CD4-positive, alpha-beta memory T cell (primary cell): ENCODE results near the gene TMEM203. TPM values are rescaled to one million over a fixed set of nuclear protein-coding genes. Genes with fewer than 3 reads are reported as not detected.

Experiments used
- CTCF ChIA-PET: fragments of 350-600 bp; sonication (Branson Sonifier 250); formaldehyde crosslinking; loops from one replicate; lab custom pipeline; 2021; ENCODE audit warnings: inconsistent platforms; ENCODE audit not compliant: partially characterized antibody; lab: Charles Lee
- POLR2A ChIA-PET: fragments of 350-600 bp; sonication (Branson Sonifier 250); formaldehyde crosslinking; loops from one replicate; lab custom pipeline; 2021; ENCODE audit not compliant: partially characterized antibody; lab: Charles Lee
- DNase-seq, 5 donors: peaks; one replicate each; pipeline versions ENCODE4 v3.0.0 to v3.0.0-alpha.2; 2020 to 2022; ENCODE audit warnings: mixed read lengths in 1 of 5
- H3K27ac ChIP-seq: one replicate; pipeline ENCODE4 v1.7.0; 2013; ENCODE audit warnings: low read depth, low read length
- H3K27me3 ChIP-seq: 2 replicates; pipeline ENCODE4 v1.7.0; 2013; ENCODE audit warnings: mild to moderate bottlenecking, low read length, moderate library complexity; ENCODE audit not compliant: insufficient read depth
- H3K36me3 ChIP-seq: 2 replicates; pipeline ENCODE4 v1.7.0; 2013; ENCODE audit warnings: mild to moderate bottlenecking, low read length, moderate library complexity; ENCODE audit not compliant: insufficient read depth
- H3K4me1 ChIP-seq: 2 replicates; pipeline ENCODE4 v1.7.0; 2013; ENCODE audit warnings: mild to moderate bottlenecking, low read length, moderate library complexity; ENCODE audit not compliant: insufficient read depth
- H3K4me3 ChIP-seq, 2 donors: one replicate each; pipeline ENCODE4 v1.7.0; 2013; ENCODE audit warnings: low read length in 2 of 2, mild to moderate bottlenecking in 1 of 2
- H3K9me3 ChIP-seq, 2 donors: one replicate each; pipeline ENCODE4 v1.7.0; 2013; ENCODE audit warnings: low read length in 2 of 2, control low read depth in 1 of 2; ENCODE audit not compliant: control insufficient read depth in 1 of 2
- H3K27ac Mint-ChIP-seq, 7 donors: one replicate each; pipeline ENCODE4 v1.8.0; 2020 to 2021; ENCODE audit warnings: mixed read lengths in 7 of 7, mild to moderate bottlenecking in 6 of 7, inconsistent platforms in 3 of 7, moderate library complexity in 3 of 7
- H3K27me3 Mint-ChIP-seq, 2 donors: one replicate each; pipeline ENCODE4 v1.8.0; 2020 to 2021; ENCODE audit warnings: mixed read lengths in 2 of 2
- H3K36me3 Mint-ChIP-seq, 2 donors: one replicate each; pipeline ENCODE4 v1.8.0; 2020 to 2021; ENCODE audit warnings: mixed read lengths in 2 of 2, inconsistent platforms in 1 of 2, mild to moderate bottlenecking in 1 of 2
- H3K4me1 Mint-ChIP-seq, 4 donors: one replicate each; pipeline ENCODE4 v1.8.0; 2020 to 2021; ENCODE audit warnings: mixed read lengths in 4 of 4, mild to moderate bottlenecking in 1 of 4
- H3K4me3 Mint-ChIP-seq, 8 donors: one replicate each; pipeline ENCODE4 v1.8.0; 2020 to 2021; ENCODE audit warnings: mixed read lengths in 8 of 8, mild to moderate bottlenecking in 7 of 8, moderate library complexity in 6 of 8, inconsistent platforms in 3 of 8
- H3K9me3 Mint-ChIP-seq, 8 donors: one replicate each; pipeline ENCODE4 v1.8.0; 2020 to 2021; ENCODE audit warnings: mixed read lengths in 8 of 8, mild to moderate bottlenecking in 5 of 8, inconsistent platforms in 3 of 8, moderate library complexity in 1 of 8
- intact Hi-C: fragments of 100-400 bp; cut with micrococcal nuclease; formaldehyde crosslinking; loops from one replicate; pipeline ENCODE4 v1.15.1; 2023
- polyA plus RNA-seq, 2 donors: library from polyadenylated mRNA; unstranded; fragments of 300-500 nt; fragmentation: Illumina TruSeq; gene quantifications; one replicate each; pipeline ENCODE4 v1.2.3, GENCODE V29; 2021
- total RNA-seq, 2 experiments: library from RNA; stranded (reverse); gene quantifications; one replicate each; pipeline ENCODE4 v1.2.3, GENCODE V29; 2021

The TMEM203 gene
- total and polyA plus RNA-seq, 4 experiments from 2014 or later = 39.5 to 170 (median 86.0) TPM

- H3K27me3 ChIP-seq = no peaks in the 10 kb centered on the region
- H3K9me3 ChIP-seq = no peaks in the 10 kb centered on the region
- ChIA-PET POLR2A (interaction anchor here (1.4 to 11.9 kb wide), 6 partner anchors 16 to 120 kb away, joined by 4 to 169 read pairs (median 8); partner anchors contain the start of genes ANAPC2, MAN1B1, NELFB and RNF208), CTCF (interaction anchor here (1.1 to 1.5 kb wide), 2 partner anchors 17 to 20 kb away, joined by 4 to 5 read pairs; partner anchors contain the start of gene RNF224)
- Mint-ChIP-seq H3K27me3 (no peaks in the 10 kb centered on the region), H3K36me3 (peaks cover 9 to 15% of the 10 kb centered on the region in 2 donors), H3K27ac (peak overlapping the region; percentile 83 to 96 (median 92)), H3K9me3 (no peaks in the 10 kb centered on the region), H3K4me3 (peak overlapping the region; percentile 88 to 96 (median 94)), H3K4me1 (peaks cover 26 to 49% (median 40%) of the 10 kb centered on the region in 4 donors)
- peak overlapping the region; percentile 94 for H3K27ac ChIP-seq
- intact Hi-C loops = no loop called here
- H3K4me1 ChIP-seq = peaks cover 43% of the 10 kb centered on the region
- peak overlapping the region in 1 of 2 donors; percentile 94 for H3K4me3 ChIP-seq
- DNase-seq = no peak
- H3K36me3 ChIP-seq = no peaks in the 10 kb centered on the region
Measured at GRCh38 chr9:137206602-137207001, 1.2 kb upstream of the TMEM203 start.

GRCh38 chr9:137204731-137205125, 720 bp downstream of the TMEM203 start:
- no peaks in the 10 kb centered on the region for H3K27me3 Mint-ChIP-seq
- Histone ChIP-seq H3K27me3 (no peaks in the 10 kb centered on the region), H3K36me3 (no peaks in the 10 kb centered on the region), H3K9me3 (no peaks in the 10 kb centered on the region), H3K27ac (peak overlapping the region; percentile 94), H3K4me1 (peaks cover 49% of the 10 kb centered on the region), H3K4me3 (peak overlapping the region; percentile 90 to 94)
- CTCF ChIA-PET = interaction anchor here (0.6 to 1.5 kb wide), 5 partner anchors 16 to 75 kb away, joined by 3 to 5 read pairs (median 4); partner anchors contain the start of genes ANAPC2, NELFB and SSNA1
- no peak for DNase-seq
- H3K4me3 Mint-ChIP-seq = peak overlapping the region; percentile 88 to 96 (median 94)
- POLR2A ChIA-PET = interaction anchor here (0.6 to 11.9 kb wide), 9 partner anchors 7 to 137 kb away, joined by 3 to 169 read pairs (median 5); partner anchors contain the start of genes ANAPC2, MAN1B1, NELFB and RNF208
- H3K36me3 Mint-ChIP-seq = peaks cover 9 to 18% of the 10 kb centered on the region in 2 donors
- H3K4me1 Mint-ChIP-seq = peaks cover 26 to 59% (median 48%) of the 10 kb centered on the region in 4 donors
- intact Hi-C loops = loop anchor here (1.0 kb wide), 2 partner anchors 16 to 19 kb away; partner anchors contain the start of genes ANAPC2 and SSNA1
- H3K27ac Mint-ChIP-seq = peak overlapping the region; percentile 92 to 99 (median 96)
- H3K9me3 Mint-ChIP-seq = no peaks in the 10 kb centered on the region

GRCh38 chr9:137202966-137203365, 2.5 kb downstream of the TMEM203 start:
- H3K36me3 Mint-ChIP-seq = peaks cover 9 to 14% of the 10 kb centered on the region in 2 donors
- Histone ChIP-seq H3K9me3 (no peaks in the 10 kb centered on the region), H3K27ac (no peak overlapping the region), H3K4me3 (no peak overlapping the region), H3K4me1 (peaks cover 57% of the 10 kb centered on the region), H3K36me3 (no peaks in the 10 kb centered on the region), H3K27me3 (no peaks in the 10 kb centered on the region)
- intact Hi-C loops = no loop called here
- DNase-seq = no peak
- ChIA-PET CTCF (interaction anchor here (1.4 kb wide), 2 partner anchors 14 to 24 kb away, joined by 3 to 5 read pairs; partner anchors contain the start of genes RNF224 and SSNA1), POLR2A (interaction anchor here (1.5 to 11.9 kb wide), 4 partner anchors 14 to 38 kb away, joined by 4 to 169 read pairs (median 42); partner anchors contain the start of genes ANAPC2, CYSRT1, RNF208 and SSNA1)
- H3K27ac Mint-ChIP-seq = peak overlapping the region in 1 of 7 donors; percentile 96
- no peaks in the 10 kb centered on the region for H3K27me3 Mint-ChIP-seq
- H3K4me1 Mint-ChIP-seq = peaks cover 26 to 59% (median 46%) of the 10 kb centered on the region in 4 donors
- H3K9me3 Mint-ChIP-seq = no peaks in the 10 kb centered on the region
- H3K4me3 Mint-ChIP-seq = peak overlapping the region in 1 of 8 donors; percentile 17

GRCh38 chr9:137201205-137201868, 4.1 kb downstream of the TMEM203 start:
- Mint-ChIP-seq H3K9me3 (no peaks in the 10 kb centered on the region), H3K4me1 (peaks cover 14 to 43% (median 32%) of the 10 kb centered on the region in 4 donors), H3K36me3 (peaks cover 0 to 8% of the 10 kb centered on the region in 2 donors), H3K27me3 (no peaks in the 10 kb centered on the region), H3K4me3 (peak overlapping the region; percentile 79 to 93 (median 82)), H3K27ac (peak overlapping the region; percentile 62 to 93 (median 83))
- no peak for DNase-seq
- intact Hi-C loops = loop anchor here (2.0 kb wide), 1 partner anchor 73 kb away; no protein-coding TSS in a partner anchor
- ChIA-PET POLR2A (interaction anchor here (0.7 to 11.9 kb wide), 20 partner anchors 8 to 221 kb away, joined by 3 to 169 read pairs (median 4); partner anchors contain the start of genes ANAPC2, CYSRT1, MAN1B1 and NELFB), CTCF (interaction anchor here (0.7 to 1.4 kb wide), 5 partner anchors 12 to 83 kb away, joined by 3 to 7 read pairs (median 3); partner anchors contain the start of genes ANAPC2, CYSRT1 and SSNA1)
- H3K4me1 ChIP-seq = peaks cover 47% of the 10 kb centered on the region
- H3K36me3 ChIP-seq = no peaks in the 10 kb centered on the region
- no peaks in the 10 kb centered on the region for H3K27me3 ChIP-seq
- H3K9me3 ChIP-seq = no peaks in the 10 kb centered on the region
- H3K4me3 ChIP-seq = peak overlapping the region; percentile 52 to 77
- peak overlapping the region; percentile 72 for H3K27ac ChIP-seq

GRCh38 chr9:137200311-137201204, 4.9 kb downstream of the TMEM203 start, which contains the start of gene TPRN:
Gene TPRN (minus strand): TSS chr9:137200741. CDS start chr9:137200711, 30 bp downstream.
- intact Hi-C loops = loop anchor here (1.0 to 2.0 kb wide), 4 partner anchors 12 to 72 kb away; partner anchors contain the start of genes ANAPC2, SSNA1 and TUBB4B
- CTCF ChIA-PET = interaction anchor here (0.7 to 1.2 kb wide), 4 partner anchors 12 to 82 kb away, joined by 3 to 7 read pairs (median 4); partner anchors contain the start of genes ANAPC2, CYSRT1 and SSNA1
- H3K27me3 Mint-ChIP-seq = no peaks in the 10 kb centered on the region
- no peaks in the 10 kb centered on the region for H3K36me3 ChIP-seq
- H3K4me3 ChIP-seq = peak within 1 kb of the TSS; percentile 52 to 77
- peak; percentile 97 to 99 (median 98) for DNase-seq
- no peaks in the 10 kb centered on the region for H3K9me3 ChIP-seq
- H3K9me3 Mint-ChIP-seq = no peaks in the 10 kb centered on the region
- peaks cover 40% of the 10 kb centered on the region for H3K4me1 ChIP-seq
- H3K36me3 Mint-ChIP-seq = peaks cover 0 to 8% of the 10 kb centered on the region in 2 donors
- H3K4me1 Mint-ChIP-seq = peaks cover 9 to 35% (median 25%) of the 10 kb centered on the region in 4 donors
- peak within 1 kb of the TSS; percentile 81 to 93 (median 82) for H3K4me3 Mint-ChIP-seq
- no peaks in the 10 kb centered on the region for H3K27me3 ChIP-seq
- H3K27ac Mint-ChIP-seq = peak within 1 kb of the TSS; percentile 62 to 93 (median 83)
- H3K27ac ChIP-seq = peak within 1 kb of the TSS; percentile 72
- POLR2A ChIA-PET = interaction anchor here (0.7 to 11.9 kb wide), 22 partner anchors 9 to 222 kb away, joined by 3 to 169 read pairs (median 4); partner anchors contain the start of genes ANAPC2, CYSRT1, MAN1B1 and NELFB
